Heart left ventricle (tissue), 13 donors: Measurements from ENCODE around the gene PLB1.

Source experiments
- CTCF ChIP-seq, 12 donors: fragments of 200-600 bp; sonication (generic) in 4 of 12; IDR thresholded peaks; one replicate each; pipeline versions ENCODE4 v1.5.0 to v1.8.0; 2018 to 2022; ENCODE audit warnings: antibody characterized with exemption in 12 of 12, mild to moderate bottlenecking in 5 of 12
- POLR2A ChIP-seq, 2 donors: fragments of 450-650 bp; IDR thresholded peaks; one replicate each; pipeline ENCODE4 v1.6.1; 2017; ENCODE audit warnings: antibody characterized with exemption in 2 of 2, mild to moderate bottlenecking in 2 of 2, moderate library complexity in 2 of 2
- donor health status: ischemic (EF 13 %, LVEDD 7.1; RV severe dilation, severe dysfunction).
- donor health status: DM: no; HTN: yes; CAD: no.
- donor health status: DM: no; HTN: no; CAD: no.
- donor health status: ischemic (EF 25% LVEDD 6.9; RV normal size, moderate dysfunction).
- donor health status: ischemic (EF 25% LVEDD 5.7; RV mildly dilated, moderate dysfunction).
- donor health status: ischemic (EF 35%, LVEDD 5.7; RV mildly dilated, moderate dysfunction).
- donor health status: nonischemic (EF 11% LVEDD 7.7; RV severe dilation, severe dysfunction).
- donor health status: DM: yes; HTN: yes; CAD: no.
- donor health status: PGD.
- donor health status: ischemic (EF 29% LVEDD 5.4; RV normal size, mild dysfunction).
- donor health status: nonischemic (EF 23%, LVEDD 6.1; RV moderate dilation, normal function).

DNA sequence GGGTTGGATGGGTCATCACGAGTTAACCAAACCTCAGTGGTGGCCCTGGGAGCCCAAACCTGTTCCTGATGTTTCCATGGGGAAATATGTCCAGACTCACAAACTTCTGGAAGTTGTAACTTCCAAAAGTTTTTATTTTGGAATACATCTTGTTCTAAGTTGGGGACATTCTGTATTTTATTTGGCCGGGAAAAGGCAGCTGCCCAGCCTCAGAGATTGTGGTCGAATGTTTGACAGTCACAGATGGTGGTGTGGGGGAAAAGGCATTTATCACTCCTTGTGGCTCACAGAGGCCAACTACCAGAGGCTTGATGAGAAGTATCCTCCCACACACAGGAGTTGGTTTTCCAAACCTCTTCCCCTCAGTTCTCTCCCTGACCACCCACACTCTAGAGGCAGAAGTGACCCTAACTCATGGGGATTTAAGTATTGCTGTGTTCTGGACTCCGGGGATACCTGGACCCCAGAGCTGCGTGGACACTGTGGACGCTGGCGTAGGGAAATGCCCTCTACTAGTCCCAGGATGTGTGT is 131.1 kb downstream of the PLB1 start:
- TF ChIP-seq CTCF (IDR thresholded peaks at IDR 0.05): no peak
- TF ChIP-seq POLR2A (IDR thresholded peaks at IDR 0.05): no peak
